Measurements from ENCODE around the gene LMAN1. TPM values are rescaled to one million over a fixed set of nuclear protein-coding genes. Genes with fewer than 3 reads are reported as not detected.

The LMAN1 gene
- 33.8 TPM for polyA plus RNA-seq (2012; ENCODE audit: low read depth, missing spikeins)

- FAIRE-seq (peak; percentile 97), DNase-seq (ENCODE audit: insufficient read length, low spot score) (peak; percentile 91)
- TF ChIP-seq TAF1 (IDR thresholded peaks at IDR 0.05; ENCODE audit: low read depth, low read length) (peak; percentile 93), SPI1 (IDR thresholded peaks at IDR 0.05; ENCODE audit: low read depth, low read length) (no peak), PAX5 (IDR thresholded peaks at IDR 0.05; ENCODE audit: insufficient read depth, low read length, severe bottlenecking) (no peak), POLR2A (IDR thresholded peaks at IDR 0.05; ENCODE audit: low read depth, low read length) (peak; percentile 86), POU2F2 (IDR thresholded peaks at IDR 0.05; ENCODE audit: low read depth, low read length) (peak; percentile 62; the same call in 1 of the 2 replicates), POLR2AphosphoS5 (IDR thresholded peaks at IDR 0.05; ENCODE audit: low read depth, low read length) (peak; percentile 92)
These were observed at the start of gene LMAN1 for GRCh38 chr18:59358712-59359575. LMAN1 (minus strand) TSS chr18:59359265; CDS start chr18:59359244, 21 bp downstream.

- 0 out of 2 replicates have a peak, but pooled peaks have one; percentile 5 for TF ChIP-seq SPI1 (IDR thresholded peaks at IDR 0.05; ENCODE audit: low read depth, low read length)
- TF ChIP-seq POLR2A (IDR thresholded peaks at IDR 0.05; ENCODE audit: low read depth, low read length), result no peak
- peak; percentile 30; the same call in 1 of the 2 replicates for TF ChIP-seq POU2F2 (IDR thresholded peaks at IDR 0.05; ENCODE audit: low read depth, low read length)
- TF ChIP-seq POLR2AphosphoS5 (IDR thresholded peaks at IDR 0.05; ENCODE audit: low read depth, low read length), result no peak
- no peak for TF ChIP-seq TAF1 (IDR thresholded peaks at IDR 0.05; ENCODE audit: low read depth, low read length)
- no peak for TF ChIP-seq PAX5 (IDR thresholded peaks at IDR 0.05; ENCODE audit: insufficient read depth, low read length, severe bottlenecking)
These were observed 43.5 kb upstream of the LMAN1 start for GRCh38 chr18:59402432-59403090.

GRCh38 chr18:59400407-59400806, 41.3 kb upstream of the LMAN1 start:
- FAIRE-seq (no peak), DNase-seq (ENCODE audit: insufficient read length, low spot score) (no peak)
- TF ChIP-seq POLR2A (IDR thresholded peaks at IDR 0.05; ENCODE audit: low read depth, low read length) (no peak), TAF1 (IDR thresholded peaks at IDR 0.05; ENCODE audit: low read depth, low read length) (no peak), PAX5 (IDR thresholded peaks at IDR 0.05; ENCODE audit: insufficient read depth, low read length, severe bottlenecking) (no peak), POLR2AphosphoS5 (IDR thresholded peaks at IDR 0.05; ENCODE audit: low read depth, low read length) (no peak)

More at GRCh38 chr18:59402432-59403090, 43.5 kb upstream of the LMAN1 start:
- DNase-seq (ENCODE audit: insufficient read length, low spot score) (peak; percentile 60), FAIRE-seq (peak; percentile 85)

GRCh38 chr18:59395226-59396175, 36.4 kb upstream of the LMAN1 start:
- no peak for TF ChIP-seq POLR2A (IDR thresholded peaks at IDR 0.05; ENCODE audit: low read depth, low read length)
- no peak for TF ChIP-seq POU2F2 (IDR thresholded peaks at IDR 0.05; ENCODE audit: low read depth, low read length)
- TF ChIP-seq TAF1 (IDR thresholded peaks at IDR 0.05; ENCODE audit: low read depth, low read length), result no peak
- TF ChIP-seq PAX5 (IDR thresholded peaks at IDR 0.05; ENCODE audit: insufficient read depth, low read length, severe bottlenecking), result no peak
- TF ChIP-seq POLR2AphosphoS5 (IDR thresholded peaks at IDR 0.05; ENCODE audit: low read depth, low read length), result no peak
- TF ChIP-seq SPI1 (IDR thresholded peaks at IDR 0.05; ENCODE audit: low read depth, low read length), result no peak
- DNase-seq (ENCODE audit: insufficient read length, low spot score), result no peak
- no peak for FAIRE-seq

- TF ChIP-seq POLR2AphosphoS5 (IDR thresholded peaks at IDR 0.05; ENCODE audit: low read depth, low read length), result no peak
- DNase-seq (ENCODE audit: insufficient read length, low spot score) (no peak), FAIRE-seq (no peak)
These were observed 34.3 kb upstream of the LMAN1 start for GRCh38 chr18:59393381-59393780.

GRCh38 chr18:59388817-59389216, 29.8 kb upstream of the LMAN1 start:
- FAIRE-seq (no peak), DNase-seq (ENCODE audit: insufficient read length, low spot score) (no peak)
- TF ChIP-seq TAF1 (IDR thresholded peaks at IDR 0.05; ENCODE audit: low read depth, low read length) (no peak), PAX5 (IDR thresholded peaks at IDR 0.05; ENCODE audit: insufficient read depth, low read length, severe bottlenecking) (no peak), SPI1 (IDR thresholded peaks at IDR 0.05; ENCODE audit: low read depth, low read length) (no peak), POU2F2 (IDR thresholded peaks at IDR 0.05; ENCODE audit: low read depth, low read length) (no peak), POLR2A (IDR thresholded peaks at IDR 0.05; ENCODE audit: low read depth, low read length) (no peak), POLR2AphosphoS5 (IDR thresholded peaks at IDR 0.05; ENCODE audit: low read depth, low read length) (no peak)

- no peak for FAIRE-seq
- TF ChIP-seq POLR2AphosphoS5 (IDR thresholded peaks at IDR 0.05; ENCODE audit: low read depth, low read length) (no peak), SPI1 (IDR thresholded peaks at IDR 0.05; ENCODE audit: low read depth, low read length) (no peak), PAX5 (IDR thresholded peaks at IDR 0.05; ENCODE audit: insufficient read depth, low read length, severe bottlenecking) (no peak), TAF1 (IDR thresholded peaks at IDR 0.05; ENCODE audit: low read depth, low read length) (no peak), POU2F2 (IDR thresholded peaks at IDR 0.05; ENCODE audit: low read depth, low read length) (no peak), POLR2A (IDR thresholded peaks at IDR 0.05; ENCODE audit: low read depth, low read length) (no peak)
- DNase-seq (ENCODE audit: insufficient read length, low spot score), result no peak
These were observed 28.9 kb upstream of the LMAN1 start for GRCh38 chr18:59387687-59388565.

All from GM12891 (cell line).